DND-41 (cell line): ENCODE data around the gene CKAP4.

ENCODE experiments used
- EZH2 ChIP-seq: IDR thresholded peaks from 3 replicates; pipeline ENCODE4 v1.6.1; 2012; ENCODE audit warnings: borderline replicate concordance, low read depth, mild to moderate bottlenecking, moderate library complexity, low read length, inconsistent platforms; ENCODE audit not compliant: severe bottlenecking
- TF ChIP-seq, protein P1 (sequence below): IDR thresholded peaks from 2 replicates; pipeline ENCODE4 v1.5.1; 2012; ENCODE audit warnings: borderline replicate concordance, low read length, moderate library complexity, mild to moderate bottlenecking; ENCODE audit not compliant: poor library complexity, severe bottlenecking; ENCODE audit errors: extremely low read depth

DNA sequence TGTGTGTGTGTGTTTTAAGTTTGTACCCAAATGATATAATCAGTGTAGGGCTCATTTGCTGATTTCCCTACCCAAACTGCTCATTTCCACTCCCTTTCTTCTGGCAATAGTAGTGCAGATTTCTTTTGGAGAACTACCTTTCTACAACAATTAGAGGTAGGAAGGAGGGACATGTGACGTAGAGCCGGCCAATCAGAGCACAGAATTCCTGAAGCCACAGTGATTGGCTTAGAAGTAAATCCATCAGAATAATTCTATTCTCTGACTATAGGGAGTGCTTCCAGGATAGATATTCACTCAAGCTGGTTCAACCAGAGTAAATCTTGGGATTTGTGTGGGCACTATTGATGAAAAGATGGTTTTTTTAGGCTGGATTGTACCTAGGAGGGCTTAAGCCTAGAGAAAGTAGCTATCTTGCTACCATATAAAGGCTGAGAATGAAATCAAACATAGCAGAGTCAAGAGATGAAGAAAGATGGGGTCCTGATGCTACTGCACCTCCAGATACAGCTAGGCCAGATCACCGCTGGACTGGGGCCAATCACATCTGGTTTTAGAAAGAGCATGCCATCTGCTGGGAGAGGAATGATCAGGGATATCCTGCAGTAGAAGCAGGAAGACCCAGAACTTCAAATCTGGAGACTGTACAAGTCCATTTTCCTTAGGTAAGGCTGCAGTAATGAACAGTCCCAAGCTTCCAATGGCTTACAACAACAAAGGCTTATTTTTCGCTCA lies 55.0 kb downstream of the CKAP4 start:
- TF ChIP-seq, protein P1, sequence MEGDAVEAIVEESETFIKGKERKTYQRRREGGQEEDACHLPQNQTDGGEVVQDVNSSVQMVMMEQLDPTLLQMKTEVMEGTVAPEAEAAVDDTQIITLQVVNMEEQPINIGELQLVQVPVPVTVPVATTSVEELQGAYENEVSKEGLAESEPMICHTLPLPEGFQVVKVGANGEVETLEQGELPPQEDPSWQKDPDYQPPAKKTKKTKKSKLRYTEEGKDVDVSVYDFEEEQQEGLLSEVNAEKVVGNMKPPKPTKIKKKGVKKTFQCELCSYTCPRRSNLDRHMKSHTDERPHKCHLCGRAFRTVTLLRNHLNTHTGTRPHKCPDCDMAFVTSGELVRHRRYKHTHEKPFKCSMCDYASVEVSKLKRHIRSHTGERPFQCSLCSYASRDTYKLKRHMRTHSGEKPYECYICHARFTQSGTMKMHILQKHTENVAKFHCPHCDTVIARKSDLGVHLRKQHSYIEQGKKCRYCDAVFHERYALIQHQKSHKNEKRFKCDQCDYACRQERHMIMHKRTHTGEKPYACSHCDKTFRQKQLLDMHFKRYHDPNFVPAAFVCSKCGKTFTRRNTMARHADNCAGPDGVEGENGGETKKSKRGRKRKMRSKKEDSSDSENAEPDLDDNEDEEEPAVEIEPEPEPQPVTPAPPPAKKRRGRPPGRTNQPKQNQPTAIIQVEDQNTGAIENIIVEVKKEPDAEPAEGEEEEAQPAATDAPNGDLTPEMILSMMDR: no peak
- TF ChIP-seq EZH2: no peak
